DMS153 (cell line): ENCODE data around the gene CYP46A1.

Experiments used
- DNase-seq: peaks from one replicate; lab custom pipeline; 2025; lab: John Stamatoyannopoulos, UW

The CYP46A1 gene

DNA sequence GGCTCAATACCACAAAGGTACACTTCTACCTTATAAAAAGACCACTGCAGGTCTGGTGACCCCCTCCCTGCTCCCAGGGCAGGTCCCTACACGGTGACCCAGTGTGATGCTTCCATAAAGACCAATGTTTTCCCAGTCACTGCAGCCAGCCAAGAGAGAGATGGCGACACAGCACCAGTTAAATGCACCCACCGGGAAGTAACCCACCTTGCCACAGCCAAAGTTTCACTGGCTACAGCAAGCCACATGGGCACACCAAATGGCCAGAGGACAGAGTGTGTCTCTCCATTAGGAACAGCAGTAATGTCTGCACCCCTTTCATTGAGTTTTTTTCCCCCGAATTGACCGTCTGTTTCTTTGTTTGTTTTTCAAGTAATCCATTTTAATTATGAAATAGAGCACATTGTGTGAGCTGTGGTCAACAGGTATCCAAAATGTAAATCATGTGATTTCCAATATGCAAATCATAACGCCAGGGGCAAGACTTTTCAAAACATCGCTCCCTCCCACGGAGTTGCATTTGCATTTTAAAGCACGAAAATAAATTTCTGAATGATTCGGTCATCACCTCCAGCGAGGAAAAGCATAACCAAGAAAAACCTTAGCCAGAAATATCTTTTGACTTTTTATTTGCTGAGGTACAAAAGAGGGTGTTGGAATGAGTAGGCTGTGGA lies 60.2 kb downstream of the CYP46A1 start:
- DNase-seq, result no peak

DNA sequence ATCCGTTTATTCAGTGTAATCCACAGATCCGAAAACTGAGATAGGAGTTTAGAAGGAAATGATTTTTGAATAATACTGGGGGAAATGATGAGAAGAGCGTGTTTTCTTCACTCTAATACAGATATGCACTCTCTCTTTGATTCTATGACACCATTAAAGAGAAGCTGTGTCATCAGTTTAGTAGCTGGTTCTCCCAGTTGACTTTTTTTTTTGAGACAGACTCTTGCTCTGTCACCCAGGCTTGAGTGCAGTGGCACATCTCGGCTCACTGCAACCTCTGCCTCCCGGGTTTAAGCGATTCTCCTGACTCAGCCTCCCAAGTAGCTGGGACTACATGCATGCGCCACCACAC lies 60.8 kb downstream of the CYP46A1 start:
- no peak for DNase-seq

DNA sequence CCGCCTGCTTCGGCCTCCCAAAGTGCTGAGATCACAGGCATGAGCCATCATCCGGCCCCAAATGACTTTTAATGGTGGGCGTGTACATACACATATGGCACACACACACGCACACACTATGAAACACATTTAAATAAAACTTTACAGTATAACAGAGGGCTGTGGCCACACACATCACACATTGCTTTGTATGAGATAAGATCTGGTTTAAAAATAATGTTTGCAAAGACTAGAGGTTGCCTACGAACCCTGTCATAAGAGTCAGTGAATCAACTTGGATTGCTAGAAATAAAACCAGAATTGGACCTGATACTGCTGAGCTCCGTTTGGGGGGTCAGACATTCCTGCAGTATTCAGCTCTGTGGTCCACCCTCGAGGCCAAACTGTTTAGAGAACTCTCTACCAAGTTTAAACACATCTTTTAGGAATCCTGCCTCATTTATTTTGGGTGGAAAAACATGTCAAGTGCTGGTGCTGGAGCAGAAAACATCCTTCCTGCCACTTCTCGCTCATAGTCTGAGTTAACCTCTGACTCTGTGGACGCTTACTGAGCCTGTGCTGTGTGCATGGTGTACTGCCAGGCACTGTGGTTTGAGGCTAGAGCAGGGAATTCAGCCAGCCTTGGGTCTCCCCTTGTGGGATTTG lies 61.3 kb downstream of the CYP46A1 start:
- DNase-seq, result no peak

GRCh38 chr14:99747167-99747566 lies 63.1 kb downstream of the CYP46A1 start:
- no peak for DNase-seq

- no peak for DNase-seq
These were observed 63.7 kb downstream of the CYP46A1 start for GRCh38 chr14:99747582-99748330.

DNA sequence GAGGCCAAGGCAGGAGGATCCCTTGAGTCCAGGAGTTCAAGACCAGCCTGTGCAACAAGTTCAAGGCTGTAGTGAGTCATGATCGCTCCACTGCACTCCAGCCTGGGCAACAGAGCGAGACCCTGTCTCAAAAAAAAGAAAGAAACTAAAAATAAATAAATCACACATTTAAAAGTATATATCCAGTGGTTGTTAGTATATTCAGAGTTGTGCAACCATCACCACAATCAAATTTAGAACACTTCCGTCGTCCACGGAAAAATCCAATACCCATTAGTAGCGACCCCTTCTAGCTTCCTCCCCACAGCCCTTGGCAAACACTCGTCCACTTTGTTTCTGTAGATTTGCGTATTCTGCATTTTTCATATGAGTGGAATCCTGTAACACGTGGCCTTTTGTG lies 64.4 kb downstream of the CYP46A1 start:
- DNase-seq, result no peak

DNA sequence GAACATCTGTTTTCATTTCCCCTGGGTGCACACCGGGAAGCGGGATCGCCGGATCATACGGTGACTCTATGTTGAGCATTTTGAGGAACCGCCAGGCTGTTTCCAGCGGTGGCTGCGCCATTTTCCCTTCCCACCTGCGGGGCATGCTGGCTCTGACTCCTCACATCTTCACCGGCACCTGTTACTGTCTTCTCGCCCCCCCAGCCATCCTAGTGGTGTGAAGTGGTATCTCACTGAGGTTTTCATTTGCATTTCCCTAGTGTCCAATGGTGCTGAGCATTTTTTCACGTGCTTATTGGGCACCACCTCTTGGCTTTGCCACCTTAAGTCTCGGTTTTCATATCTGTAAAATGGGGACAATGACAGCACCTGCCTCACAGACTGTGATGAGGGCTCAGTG lies 65.0 kb downstream of the CYP46A1 start:
- DNase-seq, result no peak

GRCh38 chr14:99749763-99750715 lies 65.9 kb downstream of the CYP46A1 start:
- no peak for DNase-seq

DNA sequence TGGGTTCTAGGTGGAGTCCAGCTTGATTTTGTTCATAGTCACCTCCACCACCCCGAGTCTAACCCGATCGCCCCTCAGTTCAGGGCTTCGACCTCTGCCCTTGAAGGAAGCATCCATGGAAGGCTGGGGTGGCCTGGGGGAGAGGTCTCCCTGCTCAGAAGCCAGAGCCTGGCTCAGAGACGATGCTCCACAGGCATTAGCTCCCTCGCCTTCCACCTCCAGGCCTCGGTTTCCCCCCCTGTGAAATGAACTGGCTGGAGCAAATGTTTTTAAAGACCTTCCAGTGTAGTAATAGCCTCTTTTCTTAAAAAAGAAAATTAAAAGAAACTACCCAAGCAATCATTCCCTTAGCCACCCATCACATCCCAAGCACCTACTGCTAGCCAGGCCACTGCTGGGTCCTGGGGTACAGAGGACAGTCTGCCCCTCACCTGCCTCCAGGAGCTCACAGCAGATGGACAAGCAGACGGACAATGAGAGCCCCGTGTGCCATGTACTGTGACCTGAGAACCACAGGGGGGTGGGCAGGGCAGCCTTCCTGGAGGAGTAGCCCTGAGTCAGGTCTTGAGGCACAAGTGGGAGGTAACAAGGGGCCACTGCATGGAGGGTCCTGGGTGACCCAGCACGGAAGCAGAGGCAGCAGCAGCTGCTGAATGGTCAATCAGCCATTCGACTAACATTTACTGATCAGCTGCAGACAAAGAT lies 66.8 kb downstream of the CYP46A1 start:
- no peak for DNase-seq

DNA sequence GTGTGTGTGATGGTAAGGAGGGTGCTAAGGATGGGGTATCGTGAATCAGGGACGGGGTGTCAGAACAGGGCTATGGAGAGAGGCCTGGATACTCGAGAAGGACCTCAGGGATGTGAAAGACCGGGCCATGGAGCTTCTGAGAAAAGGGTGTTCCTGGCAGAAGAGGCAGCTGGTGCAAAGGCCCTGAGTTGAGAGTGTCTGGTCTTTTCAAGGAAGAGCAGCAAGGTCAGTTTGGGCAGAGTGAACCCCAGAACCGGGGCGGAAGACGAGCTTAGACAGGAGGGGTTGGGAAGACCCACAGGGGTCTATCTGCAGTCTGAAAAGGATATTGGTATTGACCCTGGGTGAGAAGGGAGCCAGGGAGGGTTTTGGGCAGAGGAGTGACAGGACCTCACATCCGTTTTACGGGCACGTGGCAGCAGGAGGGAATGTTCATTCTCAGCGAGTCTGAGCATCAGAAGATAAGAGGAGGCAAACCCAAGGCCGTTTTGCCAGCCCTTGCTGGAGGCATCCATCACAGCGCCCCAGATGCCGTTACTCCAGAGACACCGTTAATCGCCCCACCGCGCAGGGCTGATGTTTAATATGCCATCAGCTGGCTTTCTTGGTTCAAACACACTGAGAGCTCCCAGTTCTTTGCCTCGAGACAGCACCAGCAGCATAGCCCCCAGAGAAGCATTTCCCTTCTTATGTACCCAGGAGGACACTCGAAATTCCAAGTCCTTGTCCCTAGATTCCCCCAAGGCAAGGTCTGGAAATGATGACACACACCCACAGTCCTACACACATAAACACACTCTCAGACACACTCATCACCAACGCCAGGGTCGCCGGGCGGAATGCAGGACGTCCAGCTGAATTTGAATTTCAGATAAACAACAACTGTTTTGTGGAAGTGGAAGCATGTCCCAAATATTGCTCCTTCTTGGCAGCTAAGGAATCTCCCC lies 67.7 kb downstream of the CYP46A1 start:
- no peak for DNase-seq

DNA sequence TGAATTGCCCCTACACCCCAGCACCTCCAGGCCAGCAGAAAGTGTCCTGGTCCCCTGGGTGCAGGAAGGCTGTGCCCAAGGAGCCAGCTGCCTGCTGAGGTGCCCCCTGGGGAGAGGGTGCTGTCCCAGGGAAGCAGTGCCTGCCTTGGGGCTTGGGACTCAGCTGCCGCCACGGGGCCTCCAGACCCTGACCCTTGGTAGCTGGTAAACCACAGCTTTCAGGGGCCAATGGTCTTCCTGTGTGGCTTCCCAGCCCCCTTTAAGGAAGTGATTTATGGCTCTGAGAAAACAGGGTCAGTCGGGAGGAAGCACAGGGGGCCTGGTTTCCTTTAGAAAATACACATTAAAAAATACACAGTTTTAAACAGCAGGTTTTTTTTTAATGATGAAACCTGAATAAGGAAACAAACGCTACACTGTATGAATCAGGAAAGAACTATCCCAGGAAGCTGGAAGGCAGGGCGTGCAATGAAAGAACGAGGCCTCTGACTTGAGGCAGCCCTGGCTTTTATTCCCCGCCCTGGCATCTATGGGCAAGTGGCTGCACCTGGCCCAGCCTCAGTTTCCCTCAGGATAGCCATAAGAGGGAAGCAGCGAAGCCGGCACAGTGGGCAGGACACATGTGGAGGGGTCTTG lies 68.5 kb downstream of the CYP46A1 start:
- no peak for DNase-seq

- no peak for DNase-seq
These were observed 69.4 kb downstream of the CYP46A1 start for GRCh38 chr14:99753225-99754140.

DNA sequence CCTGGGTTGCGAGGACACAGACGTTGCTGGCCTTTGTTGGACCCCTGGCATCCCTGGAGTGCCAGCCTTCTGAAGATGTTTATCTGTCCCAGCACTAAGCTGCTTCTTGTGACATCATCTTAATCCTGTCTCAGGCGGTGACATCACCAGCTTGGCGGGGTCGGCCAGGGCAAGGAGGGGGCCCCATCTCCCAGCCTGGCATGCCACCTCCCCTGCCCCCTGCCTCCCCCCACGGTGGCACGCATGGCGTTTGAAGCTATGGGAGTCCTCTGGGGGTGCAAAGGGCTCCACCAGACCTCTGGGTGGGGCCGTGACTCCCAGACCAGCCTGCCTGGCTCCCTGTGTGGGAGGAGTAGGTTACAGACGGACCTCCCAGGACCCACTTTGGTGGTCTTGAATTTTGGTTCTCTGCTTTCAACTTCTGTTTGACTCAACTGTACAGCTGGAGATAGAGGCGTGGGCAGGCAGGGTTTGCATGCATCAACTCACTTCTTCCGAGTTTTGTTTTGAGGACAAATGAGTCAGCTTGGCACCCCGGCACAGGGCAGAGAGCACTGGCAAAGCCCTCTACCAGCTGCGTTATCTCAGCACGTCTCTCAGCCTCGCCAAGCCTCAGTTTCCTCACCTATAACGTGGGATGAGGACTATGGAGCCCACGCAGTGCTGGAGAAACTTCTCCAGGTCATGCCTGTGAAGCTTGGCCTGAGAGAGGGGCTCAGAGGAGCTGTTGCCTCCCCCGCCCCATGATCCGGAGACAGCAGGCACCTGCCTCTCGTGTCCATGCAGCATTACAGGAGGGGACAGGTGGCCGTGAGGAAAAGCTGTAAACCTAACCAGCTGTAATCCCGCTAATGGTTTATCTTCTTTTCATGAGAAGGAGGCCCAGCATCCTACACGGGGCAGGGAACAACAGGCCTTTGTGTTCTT lies 70.3 kb downstream of the CYP46A1 start:
- no peak for DNase-seq

- DNase-seq, result no peak
These were observed 70.9 kb downstream of the CYP46A1 start for GRCh38 chr14:99755068-99755405.

- no peak for DNase-seq
These were observed 71.8 kb downstream of the CYP46A1 start for GRCh38 chr14:99755629-99756603.

- DNase-seq, result no peak
These were observed 72.7 kb downstream of the CYP46A1 start for GRCh38 chr14:99756796-99757195.
